NCI-H1048 (cell line): ENCODE data around the gene HBA2.
"Not testable (repeated sequence)": the region's sequence is repeated elsewhere in the genome, so short reads cannot be mapped to it uniquely, and the experiment has no call there.

ENCODE experiments used
- DNase-seq: peaks from one replicate; lab custom pipeline; 2025; lab: John Stamatoyannopoulos, UW

Gene HBA2

DNA sequence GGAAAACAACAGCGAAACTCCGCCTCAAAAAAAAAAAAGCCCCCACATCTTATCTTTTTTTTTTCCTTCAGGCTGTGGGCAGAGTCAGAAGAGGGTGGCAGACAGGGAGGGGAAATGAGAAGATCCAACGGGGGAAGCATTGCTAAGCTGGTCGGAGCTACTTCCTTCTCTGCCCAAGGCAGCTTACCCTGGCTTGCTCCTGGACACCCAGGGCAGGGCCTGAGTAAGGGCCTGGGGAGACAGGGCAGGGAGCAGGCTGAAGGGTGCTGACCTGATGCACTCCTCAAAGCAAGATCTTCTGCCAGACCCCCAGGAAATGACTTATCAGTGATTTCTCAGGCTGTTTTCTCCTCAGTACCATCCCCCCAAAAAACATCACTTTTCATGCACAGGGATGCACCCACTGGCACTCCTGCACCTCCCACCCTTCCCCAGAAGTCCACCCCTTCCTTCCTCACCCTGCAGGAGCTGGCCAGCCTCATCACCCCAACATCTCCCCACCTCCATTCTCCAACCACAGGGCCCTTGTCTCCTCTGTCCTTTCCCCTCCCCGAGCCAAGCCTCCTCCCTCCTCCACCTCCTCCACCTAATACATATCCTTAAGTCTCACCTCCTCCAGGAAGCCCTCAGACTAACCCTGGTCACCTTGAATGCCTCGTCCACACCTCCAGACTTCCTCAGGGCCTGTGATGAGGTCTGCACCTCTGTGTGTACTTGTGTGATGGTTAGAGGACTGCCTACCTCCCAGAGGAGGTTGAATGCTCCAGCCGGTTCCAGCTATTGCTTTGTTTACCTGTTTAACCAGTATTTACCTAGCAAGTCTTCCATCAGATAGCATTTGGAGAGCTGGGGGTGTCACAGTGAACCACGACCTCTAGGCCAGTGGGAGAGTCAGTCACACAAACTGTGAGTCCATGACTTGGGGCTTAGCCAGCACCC, 2.6 kb downstream of the HBA2 start:
- DNase-seq: no peak

DNA sequence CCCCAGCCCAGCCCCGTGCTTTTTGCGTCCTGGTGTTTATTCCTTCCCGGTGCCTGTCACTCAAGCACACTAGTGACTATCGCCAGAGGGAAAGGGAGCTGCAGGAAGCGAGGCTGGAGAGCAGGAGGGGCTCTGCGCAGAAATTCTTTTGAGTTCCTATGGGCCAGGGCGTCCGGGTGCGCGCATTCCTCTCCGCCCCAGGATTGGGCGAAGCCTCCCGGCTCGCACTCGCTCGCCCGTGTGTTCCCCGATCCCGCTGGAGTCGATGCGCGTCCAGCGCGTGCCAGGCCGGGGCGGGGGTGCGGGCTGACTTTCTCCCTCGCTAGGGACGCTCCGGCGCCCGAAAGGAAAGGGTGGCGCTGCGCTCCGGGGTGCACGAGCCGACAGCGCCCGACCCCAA, 3.3 kb downstream of the HBA2 start:
- DNase-seq: not testable (repeated sequence)

DNA sequence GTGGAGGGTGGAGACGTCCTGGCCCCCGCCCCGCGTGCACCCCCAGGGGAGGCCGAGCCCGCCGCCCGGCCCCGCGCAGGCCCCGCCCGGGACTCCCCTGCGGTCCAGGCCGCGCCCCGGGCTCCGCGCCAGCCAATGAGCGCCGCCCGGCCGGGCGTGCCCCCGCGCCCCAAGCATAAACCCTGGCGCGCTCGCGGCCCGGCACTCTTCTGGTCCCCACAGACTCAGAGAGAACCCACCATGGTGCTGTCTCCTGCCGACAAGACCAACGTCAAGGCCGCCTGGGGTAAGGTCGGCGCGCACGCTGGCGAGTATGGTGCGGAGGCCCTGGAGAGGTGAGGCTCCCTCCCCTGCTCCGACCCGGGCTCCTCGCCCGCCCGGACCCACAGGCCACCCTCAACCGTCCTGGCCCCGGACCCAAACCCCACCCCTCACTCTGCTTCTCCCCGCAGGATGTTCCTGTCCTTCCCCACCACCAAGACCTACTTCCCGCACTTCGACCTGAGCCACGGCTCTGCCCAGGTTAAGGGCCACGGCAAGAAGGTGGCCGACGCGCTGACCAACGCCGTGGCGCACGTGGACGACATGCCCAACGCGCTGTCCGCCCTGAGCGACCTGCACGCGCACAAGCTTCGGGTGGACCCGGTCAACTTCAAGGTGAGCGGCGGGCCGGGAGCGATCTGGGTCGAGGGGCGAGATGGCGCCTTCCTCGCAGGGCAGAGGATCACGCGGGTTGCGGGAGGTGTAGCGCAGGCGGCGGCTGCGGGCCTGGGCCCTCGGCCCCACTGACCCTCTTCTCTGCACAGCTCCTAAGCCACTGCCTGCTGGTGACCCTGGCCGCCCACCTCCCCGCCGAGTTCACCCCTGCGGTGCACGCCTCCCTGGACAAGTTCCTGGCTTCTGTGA, 4.1 kb downstream of the HBA2 start, which contains the start of gene HBA1:
Gene HBA1, plus strand, starts transcription at position 204 of the 906 bp plus-strand sequence. Its CDS starts 37 bp downstream, at position 241.
- not testable (repeated sequence) for DNase-seq

DNA sequence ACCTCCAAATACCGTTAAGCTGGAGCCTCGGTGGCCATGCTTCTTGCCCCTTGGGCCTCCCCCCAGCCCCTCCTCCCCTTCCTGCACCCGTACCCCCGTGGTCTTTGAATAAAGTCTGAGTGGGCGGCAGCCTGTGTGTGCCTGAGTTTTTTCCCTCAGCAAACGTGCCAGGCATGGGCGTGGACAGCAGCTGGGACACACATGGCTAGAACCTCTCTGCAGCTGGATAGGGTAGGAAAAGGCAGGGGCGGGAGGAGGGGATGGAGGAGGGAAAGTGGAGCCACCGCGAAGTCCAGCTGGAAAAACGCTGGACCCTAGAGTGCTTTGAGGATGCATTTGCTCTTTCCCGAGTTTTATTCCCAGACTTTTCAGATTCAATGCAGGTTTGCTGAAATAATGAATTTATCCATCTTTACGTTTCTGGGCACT, 4.7 kb downstream of the HBA2 start:
- no peak for DNase-seq

DNA sequence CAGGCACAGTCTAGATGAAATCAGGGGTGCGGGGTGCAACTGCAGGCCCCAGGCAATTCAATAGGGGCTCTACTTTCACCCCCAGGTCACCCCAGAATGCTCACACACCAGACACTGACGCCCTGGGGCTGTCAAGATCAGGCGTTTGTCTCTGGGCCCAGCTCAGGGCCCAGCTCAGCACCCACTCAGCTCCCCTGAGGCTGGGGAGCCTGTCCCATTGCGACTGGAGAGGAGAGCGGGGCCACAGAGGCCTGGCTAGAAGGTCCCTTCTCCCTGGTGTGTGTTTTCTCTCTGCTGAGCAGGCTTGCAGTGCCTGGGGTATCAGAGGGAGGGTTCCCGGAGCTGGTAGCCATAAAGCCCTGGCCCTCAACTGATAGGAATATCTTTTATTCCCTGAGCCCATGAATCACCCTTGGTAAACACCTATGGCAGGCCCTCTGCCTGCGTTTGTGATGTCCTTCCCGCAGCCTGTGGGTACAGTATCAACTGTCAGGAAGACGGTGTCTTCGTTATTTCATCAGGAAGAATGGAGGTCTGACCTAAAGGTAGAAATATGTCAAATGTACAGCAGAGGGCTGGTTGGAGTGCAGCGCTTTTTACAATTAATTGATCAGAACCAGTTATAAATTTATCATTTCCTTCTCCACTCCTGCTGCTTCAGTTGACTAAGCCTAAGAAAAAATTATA, 5.4 kb downstream of the HBA2 start:
- no peak for DNase-seq

DNA sequence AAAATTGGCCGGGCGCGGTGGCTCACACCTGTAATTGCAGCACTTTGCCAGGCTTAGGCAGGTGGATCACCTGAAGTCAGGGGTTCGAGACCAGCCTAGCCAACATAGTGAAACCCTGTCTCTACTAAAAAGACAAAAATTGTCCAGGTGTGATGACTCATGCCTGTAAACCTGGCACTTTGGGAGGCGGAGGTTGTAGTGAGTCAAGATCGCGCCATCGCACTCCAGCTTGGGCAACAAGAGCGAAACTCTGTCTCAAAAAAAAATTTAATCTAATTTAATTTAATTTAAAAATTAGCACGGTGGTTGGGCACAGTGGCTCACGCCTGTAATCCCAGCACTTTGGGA, 6.0 kb downstream of the HBA2 start:
- no peak for DNase-seq

DNA sequence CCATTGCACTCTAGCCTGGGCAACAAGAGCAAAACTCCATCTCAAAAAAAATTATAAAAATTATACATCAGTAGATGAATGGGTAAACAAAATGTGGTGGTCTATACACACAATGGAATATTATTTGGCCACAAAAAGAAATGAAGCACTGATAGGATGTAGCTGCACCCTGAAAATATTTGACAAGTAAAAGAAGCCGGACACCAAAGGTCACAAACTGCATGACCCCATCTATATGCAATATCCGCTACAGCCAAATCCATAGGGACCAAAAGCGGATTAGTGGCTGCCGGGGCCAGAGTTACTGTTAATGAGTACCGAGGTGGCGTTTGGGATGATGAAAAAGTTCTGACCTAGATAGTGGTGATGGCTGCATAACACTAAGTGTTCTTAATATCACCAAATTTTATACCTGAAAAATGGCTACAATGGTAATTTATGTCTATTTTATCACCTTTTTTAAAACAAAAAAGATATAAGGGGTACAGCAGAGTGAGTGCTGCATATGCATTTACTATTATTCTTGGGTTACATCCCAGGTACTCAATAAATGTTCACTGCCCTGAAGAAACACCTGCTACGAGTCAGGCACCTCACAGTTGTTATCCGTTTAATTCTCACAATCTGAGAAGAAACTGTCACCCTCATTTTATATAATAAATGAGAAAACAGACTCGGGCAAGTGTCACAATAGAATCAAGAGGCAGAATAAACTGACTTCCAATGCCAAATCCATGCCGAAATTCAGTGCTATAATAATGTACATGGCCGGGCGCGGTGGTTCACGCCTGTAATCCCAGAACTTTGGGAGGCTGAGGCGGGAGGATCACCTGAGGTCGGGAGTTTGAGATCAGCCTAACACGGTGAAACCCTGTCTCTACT, 6.8 kb downstream of the HBA2 start:
- DNase-seq: no peak

DNA sequence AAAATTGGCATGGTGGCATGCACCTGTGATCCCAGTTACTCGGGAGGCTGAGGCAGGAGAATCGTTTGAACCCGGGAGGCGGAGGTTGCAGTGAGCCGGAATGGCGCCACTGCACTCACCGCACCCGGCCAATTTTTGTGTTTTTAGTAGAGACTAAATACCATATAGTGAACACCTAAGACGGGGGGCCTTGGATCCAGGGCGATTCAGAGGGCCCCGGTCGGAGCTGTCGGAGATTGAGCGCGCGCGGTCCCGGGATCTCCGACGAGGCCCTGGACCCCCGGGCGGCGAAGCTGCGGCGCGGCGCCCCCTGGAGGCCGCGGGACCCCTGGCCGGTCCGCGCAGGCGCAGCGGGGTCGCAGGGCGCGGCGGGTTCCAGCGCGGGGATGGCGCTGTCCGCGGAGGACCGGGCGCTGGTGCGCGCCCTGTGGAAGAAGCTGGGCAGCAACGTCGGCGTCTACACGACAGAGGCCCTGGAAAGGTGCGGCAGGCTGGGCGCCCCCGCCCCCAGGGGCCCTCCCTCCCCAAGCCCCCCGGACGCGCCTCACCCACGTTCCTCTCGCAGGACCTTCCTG, 7.5 kb downstream of the HBA2 start, which contains the start of gene HBQ1:
Gene HBQ1, plus strand, starts transcription at position 359 of the 575 bp plus-strand sequence. Its CDS starts 28 bp downstream, at position 387.
- DNase-seq: no peak

DNA sequence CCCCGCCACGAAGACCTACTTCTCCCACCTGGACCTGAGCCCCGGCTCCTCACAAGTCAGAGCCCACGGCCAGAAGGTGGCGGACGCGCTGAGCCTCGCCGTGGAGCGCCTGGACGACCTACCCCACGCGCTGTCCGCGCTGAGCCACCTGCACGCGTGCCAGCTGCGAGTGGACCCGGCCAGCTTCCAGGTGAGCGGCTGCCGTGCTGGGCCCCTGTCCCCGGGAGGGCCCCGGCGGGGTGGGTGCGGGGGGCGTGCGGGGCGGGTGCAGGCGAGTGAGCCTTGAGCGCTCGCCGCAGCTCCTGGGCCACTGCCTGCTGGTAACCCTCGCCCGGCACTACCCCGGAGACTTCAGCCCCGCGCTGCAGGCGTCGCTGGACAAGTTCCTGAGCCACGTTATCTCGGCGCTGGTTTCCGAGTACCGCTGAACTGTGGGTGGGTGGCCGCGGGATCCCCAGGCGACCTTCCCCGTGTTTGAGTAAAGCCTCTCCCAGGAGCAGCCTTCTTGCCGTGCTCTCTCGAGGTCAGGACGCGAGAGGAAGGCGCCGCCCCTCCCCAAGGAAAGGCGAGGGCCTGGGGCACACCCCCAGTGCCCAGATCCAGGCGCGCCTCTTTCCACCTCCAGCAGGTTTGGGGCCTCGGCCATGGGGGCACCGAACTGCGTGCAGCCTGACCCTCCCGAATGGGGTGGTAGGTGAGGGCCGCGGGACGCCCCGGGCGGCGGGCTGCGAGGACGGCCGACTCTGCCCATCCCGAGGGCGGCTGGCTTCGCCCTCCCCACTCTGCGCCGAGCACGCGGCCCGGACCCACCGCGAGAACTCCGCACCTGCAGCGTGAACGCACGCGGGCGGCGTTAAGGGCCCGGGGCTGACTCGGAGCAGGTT, 8.2 kb downstream of the HBA2 start:
- DNase-seq: no peak

DNA sequence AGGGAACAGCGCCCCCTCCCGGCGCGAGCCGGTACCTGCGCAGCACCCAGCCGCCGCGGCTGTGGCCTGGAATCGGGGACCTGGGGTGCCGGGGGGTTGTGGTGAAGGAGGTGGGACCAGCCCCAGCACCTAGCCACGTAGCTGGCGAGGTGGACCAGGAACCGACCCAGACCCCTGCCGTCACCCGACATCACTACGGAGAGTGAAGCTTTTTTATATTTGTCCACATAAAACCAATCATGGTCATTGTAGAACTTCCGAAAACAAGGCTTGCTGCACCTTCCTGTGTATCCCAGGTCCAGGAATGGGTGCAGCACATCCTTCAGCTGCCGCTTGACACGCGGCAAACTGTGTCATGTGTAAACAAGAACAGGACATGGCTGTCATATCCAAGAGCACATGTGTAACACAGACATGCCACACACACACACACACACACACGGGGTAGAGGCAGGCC, 8.9 kb downstream of the HBA2 start:
- no peak for DNase-seq

DNA sequence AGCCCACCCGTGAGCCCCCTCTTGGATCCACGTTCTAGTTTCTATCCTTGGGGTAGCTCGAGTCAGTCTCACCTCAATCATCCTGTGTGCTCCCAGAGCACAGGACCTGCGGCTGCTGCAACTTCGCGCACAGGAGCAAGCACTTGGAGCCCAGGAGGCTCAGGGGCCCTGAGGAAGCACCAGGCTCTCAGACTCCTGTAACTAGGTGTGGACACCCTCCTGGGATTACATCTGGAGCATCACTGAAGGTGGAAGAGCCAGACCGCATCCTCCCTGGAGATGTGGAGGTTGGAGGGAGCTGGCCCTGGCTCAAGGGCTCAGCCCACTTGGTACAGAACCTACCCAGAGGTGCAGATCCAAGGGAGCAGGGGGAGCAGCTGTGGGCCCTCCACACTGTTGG, 10.3 kb downstream of the HBA2 start:
- DNase-seq: no peak

DNA sequence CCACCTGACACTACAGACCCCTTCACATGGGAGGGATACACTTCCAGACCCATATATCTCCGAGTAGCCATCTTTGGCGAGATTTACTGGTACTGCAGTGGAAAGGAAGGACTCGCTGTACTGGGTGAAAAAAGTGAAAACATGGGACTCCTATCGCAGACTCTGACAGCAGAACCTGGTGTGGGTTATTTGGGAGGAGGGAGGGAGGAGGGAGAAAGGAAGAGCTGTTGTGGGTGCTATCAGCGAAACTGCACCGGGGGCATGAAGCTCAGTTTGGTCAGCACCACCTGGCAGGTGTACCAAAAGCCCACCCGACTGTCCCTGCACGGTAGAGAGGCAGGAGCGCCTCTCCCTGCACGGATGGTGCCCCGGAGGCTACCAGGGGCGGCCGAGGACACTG, 12.5 kb downstream of the HBA2 start:
- DNase-seq: no peak

DNA sequence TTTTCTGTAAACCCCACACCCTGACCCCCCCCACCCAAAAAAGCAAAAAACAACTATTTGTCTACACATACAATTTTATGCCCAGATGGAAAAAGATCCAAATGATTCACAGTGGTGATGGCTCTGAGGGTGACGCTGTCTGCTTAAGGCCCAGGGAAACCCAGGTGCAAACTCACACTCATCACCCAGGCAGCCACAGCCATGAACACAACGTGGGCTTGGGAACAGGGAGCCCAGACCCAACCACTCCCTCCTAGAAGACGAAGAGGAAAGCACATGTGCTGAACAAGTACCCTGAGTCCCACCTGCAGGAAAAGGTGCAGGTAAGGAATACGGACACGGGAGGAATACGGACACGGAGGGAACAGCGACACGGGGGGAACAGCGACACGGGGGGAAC, 13.0 kb downstream of the HBA2 start:
- no peak for DNase-seq

DNA sequence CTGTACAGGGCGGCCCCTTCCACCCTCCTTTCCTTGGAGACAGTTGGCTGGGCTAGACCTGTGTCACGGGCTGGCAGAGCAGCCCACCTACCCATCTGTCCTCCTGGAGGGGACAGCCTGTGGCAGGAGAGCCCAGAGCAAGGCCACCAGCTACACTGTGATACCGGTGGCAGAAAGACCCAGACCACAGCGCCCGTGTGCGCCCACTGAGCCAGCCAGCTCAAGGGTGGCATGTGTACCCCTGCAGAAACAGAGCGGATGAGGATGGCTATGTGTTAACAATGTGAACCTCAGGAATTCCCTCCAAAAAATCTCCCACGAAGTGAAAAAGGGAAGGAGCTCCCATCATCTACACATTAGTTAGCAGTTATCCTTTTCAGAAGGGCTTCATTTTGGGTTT, 14.7 kb downstream of the HBA2 start:
- no peak for DNase-seq

DNA sequence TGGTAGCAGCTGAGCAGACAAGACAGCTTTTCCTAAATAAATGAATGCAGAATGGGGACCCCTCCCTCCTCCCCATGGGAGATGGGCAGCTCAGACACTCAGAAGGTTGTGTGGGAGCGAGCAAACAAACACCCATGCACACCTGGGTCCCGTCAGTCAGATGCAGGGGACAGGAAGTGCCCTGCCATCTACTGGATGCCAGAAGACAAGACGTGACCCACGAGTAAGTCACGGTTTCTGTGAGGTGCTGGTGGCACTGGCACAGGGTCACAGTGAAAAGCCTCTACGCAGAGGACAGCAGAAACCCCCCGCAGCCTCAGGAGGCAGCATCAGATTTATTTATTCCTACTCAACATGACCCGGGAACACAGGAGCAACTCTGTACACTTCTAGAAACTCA, 16.0 kb downstream of the HBA2 start:
- DNase-seq: no peak

DNA sequence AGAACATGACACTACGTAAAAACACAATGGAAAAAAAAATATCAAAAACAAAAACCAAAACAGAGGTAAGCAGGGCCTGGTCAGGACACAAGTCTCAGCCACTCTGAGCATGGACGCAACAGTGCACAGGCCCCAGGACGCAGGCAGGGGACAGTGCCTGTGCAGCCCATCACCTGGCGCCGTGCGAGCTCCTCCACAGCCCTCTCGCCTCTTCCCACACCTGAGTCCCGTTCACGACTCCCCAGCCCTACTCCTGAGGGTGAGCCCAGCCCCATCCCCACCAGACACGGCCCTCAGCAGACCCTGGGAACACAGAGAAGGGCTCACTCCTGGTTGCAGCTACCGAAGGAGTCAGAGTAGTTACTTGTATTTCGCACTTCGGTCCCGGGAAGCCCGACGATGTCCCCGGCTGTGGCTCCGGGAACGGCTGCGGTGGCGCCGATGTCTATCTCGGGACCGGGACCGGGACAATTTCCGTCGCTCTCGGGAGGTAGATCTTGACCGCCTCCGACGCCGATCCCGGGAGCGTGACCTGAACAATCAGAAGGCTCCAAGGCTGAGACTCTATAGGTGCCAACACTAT, 17.0 kb downstream of the HBA2 start:
- no peak for DNase-seq

DNA sequence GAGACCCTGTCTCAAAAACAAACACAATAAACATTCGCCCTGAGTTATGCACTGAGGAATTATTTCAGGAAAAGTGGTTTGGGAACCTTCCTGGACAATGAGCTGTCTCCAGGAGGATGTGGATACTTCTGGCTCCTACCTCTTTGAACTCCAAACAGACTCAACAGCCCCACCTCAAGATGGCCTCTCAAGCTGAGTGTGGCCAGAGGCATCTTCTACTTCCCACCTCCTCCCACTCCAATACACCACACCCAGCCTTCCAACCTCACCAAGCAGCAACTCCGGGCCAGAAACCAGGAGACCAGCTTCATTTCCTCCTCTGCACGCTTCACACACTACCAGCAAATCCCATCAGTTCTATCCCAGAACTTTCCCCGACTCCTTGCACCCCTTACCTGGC, 19.2 kb downstream of the HBA2 start:
- no peak for DNase-seq

DNA sequence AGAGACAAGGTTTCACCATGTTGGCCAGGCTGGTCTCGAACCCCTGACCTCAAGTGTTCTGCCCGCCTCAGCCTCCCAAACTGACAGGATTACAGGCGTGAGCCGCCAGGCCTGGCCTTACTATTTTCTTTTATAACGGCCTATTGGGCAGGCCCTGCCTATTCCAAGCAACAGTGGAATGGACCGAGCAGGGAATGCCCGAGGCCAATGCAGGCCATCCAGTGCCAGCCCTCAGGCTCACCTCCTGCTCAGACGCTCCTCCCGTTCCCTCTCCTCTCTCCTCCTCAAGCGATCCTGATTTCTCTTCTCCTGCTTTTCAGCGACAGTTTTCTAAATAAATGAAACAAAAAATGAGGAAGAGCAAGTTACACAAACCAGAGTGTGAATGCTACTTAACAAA, 20.0 kb downstream of the HBA2 start:
- DNase-seq: no peak

DNA sequence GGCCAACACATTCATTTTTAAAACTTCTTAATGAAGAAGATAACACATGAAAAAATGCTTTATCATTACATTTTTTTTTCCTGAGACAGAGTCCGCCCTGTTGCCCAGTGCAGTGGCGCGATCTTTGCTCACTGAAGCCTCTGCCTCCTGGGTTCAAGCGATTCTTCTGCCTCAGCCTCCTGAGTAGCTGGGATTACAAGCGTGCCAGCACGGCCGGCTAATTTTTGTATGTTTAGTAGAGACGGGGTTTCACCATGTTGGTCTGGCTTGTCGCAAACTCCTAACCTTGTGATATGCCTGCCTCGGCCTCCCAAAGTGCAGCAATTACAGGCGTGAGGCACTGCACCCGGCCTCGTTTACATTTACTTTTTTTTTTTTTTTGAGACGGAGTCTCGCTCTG, 20.8 kb downstream of the HBA2 start:
- no peak for DNase-seq
